ENCODE measurements around the gene CDHR5. TPM values are rescaled to one million over a fixed set of nuclear protein-coding genes. Genes with fewer than 3 reads are reported as not detected.

CDHR5 gene
- total and polyA plus RNA-seq, 9 of the 15 experiments (the other 6 are each of a cell fraction or from before 2014, with no cell fraction given): 0.16 TPM; not detected in 8

DNA sequence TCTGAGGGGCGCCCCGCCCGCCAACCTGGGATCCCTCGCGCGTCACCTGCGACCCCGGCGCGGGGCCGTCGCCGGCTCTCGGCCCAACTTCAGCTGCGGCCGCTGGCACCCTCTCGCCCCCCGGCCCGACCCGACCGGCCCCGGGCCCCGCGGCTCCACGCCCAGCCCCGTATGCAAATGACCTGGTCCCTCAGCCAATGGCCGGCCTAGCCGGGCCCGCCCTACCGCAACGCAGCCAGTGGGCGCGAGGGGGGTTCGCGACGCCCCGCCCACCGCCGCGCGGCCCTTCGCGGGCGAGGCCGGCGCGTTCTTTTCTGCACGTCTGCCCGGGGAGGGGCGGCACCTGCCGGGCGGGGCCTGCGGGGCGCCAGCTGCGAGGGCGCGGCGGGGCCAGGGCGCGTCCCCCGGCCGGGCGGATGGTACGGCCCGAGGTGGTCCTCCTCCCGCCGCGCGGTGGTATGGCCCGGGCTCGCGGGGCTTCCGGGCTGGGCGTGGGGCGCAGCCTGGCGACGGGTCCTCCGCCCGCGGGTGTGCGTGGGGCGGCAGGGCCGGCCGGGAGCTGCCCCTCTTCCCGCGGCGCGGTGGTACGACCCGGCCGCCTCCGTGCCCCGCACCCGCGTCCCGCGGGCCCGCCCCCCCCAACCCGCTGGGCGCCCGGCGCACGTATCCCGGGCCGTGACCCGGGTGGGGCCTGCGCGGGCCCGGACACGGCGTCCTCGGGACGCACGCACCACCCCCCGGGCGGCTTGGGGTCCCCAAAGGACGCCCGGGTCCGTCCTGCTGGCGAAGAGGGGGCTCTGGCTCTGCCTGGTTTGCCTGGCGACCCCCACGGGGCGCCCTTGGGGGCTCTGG is 56.2 kb downstream of the CDHR5 start (continued):
- TF ChIP-seq ZNF408 (CRISPR knock-in tag; IDR thresholded peaks at IDR 0.05; ENCODE audit: low read depth): no peak
- TF ChIP-seq SAFB (IDR thresholded peaks at IDR 0.05; ENCODE audit: borderline replicate concordance, low read depth, low read length): peak; percentile 69; the same call in 1 of the 2 replicates
- peak; percentile 23 to 99; a peak in 2 of 4 replicates for TF ChIP-seq NONO (IDR thresholded peaks at IDR 0.05; ENCODE audit: low read depth in 2 of 2, low read length in 1 of 2)
- TF ChIP-seq, protein P1, sequence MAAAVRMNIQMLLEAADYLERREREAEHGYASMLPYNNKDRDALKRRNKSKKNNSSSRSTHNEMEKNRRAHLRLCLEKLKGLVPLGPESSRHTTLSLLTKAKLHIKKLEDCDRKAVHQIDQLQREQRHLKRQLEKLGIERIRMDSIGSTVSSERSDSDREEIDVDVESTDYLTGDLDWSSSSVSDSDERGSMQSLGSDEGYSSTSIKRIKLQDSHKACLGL (CRISPR knock-in tag; IDR thresholded peaks at IDR 0.05; ENCODE audit: borderline replicate concordance, poor library complexity, severe bottlenecking): no peak
- no peak for TF ChIP-seq SREBF2 (CRISPR knock-in tag; IDR thresholded peaks at IDR 0.05)
- no peak for TF ChIP-seq MEF2A (IDR thresholded peaks at IDR 0.05; ENCODE audit: control insufficient read depth, low read depth, low read length)
- peak; percentile 68 for TF ChIP-seq RBFOX2 (IDR thresholded peaks at IDR 0.05; ENCODE audit: low read depth, low read length)
- TF ChIP-seq, protein P2, sequence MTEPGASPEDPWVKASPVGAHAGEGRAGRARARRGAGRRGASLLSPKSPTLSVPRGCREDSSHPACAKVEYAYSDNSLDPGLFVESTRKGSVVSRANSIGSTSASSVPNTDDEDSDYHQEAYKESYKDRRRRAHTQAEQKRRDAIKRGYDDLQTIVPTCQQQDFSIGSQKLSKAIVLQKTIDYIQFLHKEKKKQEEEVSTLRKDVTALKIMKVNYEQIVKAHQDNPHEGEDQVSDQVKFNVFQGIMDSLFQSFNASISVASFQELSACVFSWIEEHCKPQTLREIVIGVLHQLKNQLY (CRISPR knock-in tag; conservative IDR thresholded peaks at IDR 0.05): no peak
- peak; percentile 79; the same call in 1 of the 2 replicates for TF ChIP-seq SREBF1 (IDR thresholded peaks at IDR 0.05; ENCODE audit: borderline replicate concordance, low read depth, low read length)
- TF ChIP-seq ATF7 (IDR thresholded peaks at IDR 0.05): peak; percentile 98
- no peak for TF ChIP-seq MLLT1 (IDR thresholded peaks at IDR 0.05)
- TF ChIP-seq HCFC1 (IDR thresholded peaks at IDR 0.05; ENCODE audit: low read depth, low read length): peak; percentile 9
